ENCODE data around the gene STXBP3. TPM values are rescaled to one million over a fixed set of nuclear protein-coding genes. Genes with fewer than 3 reads are reported as not detected.

Gene STXBP3
- polyA plus RNA-seq, 1 donor from 2014 or later, result 29.6 TPM

GRCh38 chr1:108842525-108843181 lies 96.2 kb downstream of the STXBP3 start:
- Histone ChIP-seq H3K79me2 (replicated peaks; ENCODE audit: insufficient read depth, low read length) (no peaks in the 10 kb centered on the region), H3K4me2 (ENCODE audit: low read length) (no peak overlapping the region), H3K9me2 (ENCODE audit: insufficient read depth, low read length) (no peaks in the 10 kb centered on the region), H3K9ac (ENCODE audit: low read length) (no peak overlapping the region), H4K20me1 (ENCODE audit: insufficient read depth) (no peaks in the 10 kb centered on the region), H2AFZ (ENCODE audit: low read depth, low read length) (no peak overlapping the region), H3F3A (ENCODE audit: insufficient read depth, low read length, poor library complexity, severe bottlenecking) (no peaks in the 10 kb centered on the region), H3K4me3 (ENCODE audit: low read length) (no peak overlapping the region), H3K9me3 (ENCODE audit: low read length) (no peaks in the 10 kb centered on the region), H3K27ac (ENCODE audit: low read length) (no peak overlapping the region), H3K36me3 (ENCODE audit: insufficient read depth, low read length) (no peaks in the 10 kb centered on the region), H3K27me3 (ENCODE audit: insufficient read depth, low read depth, low read length) (no peaks in the 10 kb centered on the region)
- TF ChIP-seq TAF1 (IDR thresholded peaks at IDR 0.05; ENCODE audit: low read depth), result no peak
- no peak for TF ChIP-seq MXI1 (conservative IDR thresholded peaks at IDR 0.05; ENCODE audit: poor library complexity, severe bottlenecking)
- no peak for TF ChIP-seq SMC3 (conservative IDR thresholded peaks at IDR 0.05; ENCODE audit: poor library complexity)
- no peak for TF ChIP-seq EZH2 (IDR thresholded peaks at IDR 0.05; ENCODE audit: borderline replicate concordance, insufficient read depth, low read length, poor library complexity, severe bottlenecking)
- no peak for TF ChIP-seq RAD21 (conservative IDR thresholded peaks at IDR 0.05)

- Histone ChIP-seq H2AFZ (ENCODE audit: low read depth, low read length) (no peak overlapping the region), H3K9me2 (ENCODE audit: insufficient read depth, low read length) (no peaks in the 10 kb centered on the region), H3K36me3 (ENCODE audit: insufficient read depth, low read length) (no peaks in the 10 kb centered on the region), H4K20me1 (ENCODE audit: insufficient read depth) (no peaks in the 10 kb centered on the region), H3K9me3 (ENCODE audit: low read length) (no peaks in the 10 kb centered on the region), H3K4me3 (ENCODE audit: low read length) (no peak overlapping the region), H3K9ac (ENCODE audit: low read length) (no peak overlapping the region), H3K27me3 (ENCODE audit: insufficient read depth, low read depth, low read length) (no peaks in the 10 kb centered on the region), H3F3A (ENCODE audit: insufficient read depth, low read length, poor library complexity, severe bottlenecking) (no peaks in the 10 kb centered on the region), H3K27ac (ENCODE audit: low read length) (no peak overlapping the region), H3K79me2 (replicated peaks; ENCODE audit: insufficient read depth, low read length) (no peaks in the 10 kb centered on the region), H3K4me2 (ENCODE audit: low read length) (no peak overlapping the region)
- no peak for TF ChIP-seq EZH2 (IDR thresholded peaks at IDR 0.05; ENCODE audit: borderline replicate concordance, insufficient read depth, low read length, poor library complexity, severe bottlenecking)
- no peak for TF ChIP-seq POLR2AphosphoS5 (IDR thresholded peaks at IDR 0.05)
- TF ChIP-seq SMC3 (conservative IDR thresholded peaks at IDR 0.05; ENCODE audit: poor library complexity), result no peak
- TF ChIP-seq CTCF (IDR thresholded peaks at IDR 0.05; ENCODE audit: poor library complexity, severe bottlenecking), result no peak
- TF ChIP-seq, protein P1, sequence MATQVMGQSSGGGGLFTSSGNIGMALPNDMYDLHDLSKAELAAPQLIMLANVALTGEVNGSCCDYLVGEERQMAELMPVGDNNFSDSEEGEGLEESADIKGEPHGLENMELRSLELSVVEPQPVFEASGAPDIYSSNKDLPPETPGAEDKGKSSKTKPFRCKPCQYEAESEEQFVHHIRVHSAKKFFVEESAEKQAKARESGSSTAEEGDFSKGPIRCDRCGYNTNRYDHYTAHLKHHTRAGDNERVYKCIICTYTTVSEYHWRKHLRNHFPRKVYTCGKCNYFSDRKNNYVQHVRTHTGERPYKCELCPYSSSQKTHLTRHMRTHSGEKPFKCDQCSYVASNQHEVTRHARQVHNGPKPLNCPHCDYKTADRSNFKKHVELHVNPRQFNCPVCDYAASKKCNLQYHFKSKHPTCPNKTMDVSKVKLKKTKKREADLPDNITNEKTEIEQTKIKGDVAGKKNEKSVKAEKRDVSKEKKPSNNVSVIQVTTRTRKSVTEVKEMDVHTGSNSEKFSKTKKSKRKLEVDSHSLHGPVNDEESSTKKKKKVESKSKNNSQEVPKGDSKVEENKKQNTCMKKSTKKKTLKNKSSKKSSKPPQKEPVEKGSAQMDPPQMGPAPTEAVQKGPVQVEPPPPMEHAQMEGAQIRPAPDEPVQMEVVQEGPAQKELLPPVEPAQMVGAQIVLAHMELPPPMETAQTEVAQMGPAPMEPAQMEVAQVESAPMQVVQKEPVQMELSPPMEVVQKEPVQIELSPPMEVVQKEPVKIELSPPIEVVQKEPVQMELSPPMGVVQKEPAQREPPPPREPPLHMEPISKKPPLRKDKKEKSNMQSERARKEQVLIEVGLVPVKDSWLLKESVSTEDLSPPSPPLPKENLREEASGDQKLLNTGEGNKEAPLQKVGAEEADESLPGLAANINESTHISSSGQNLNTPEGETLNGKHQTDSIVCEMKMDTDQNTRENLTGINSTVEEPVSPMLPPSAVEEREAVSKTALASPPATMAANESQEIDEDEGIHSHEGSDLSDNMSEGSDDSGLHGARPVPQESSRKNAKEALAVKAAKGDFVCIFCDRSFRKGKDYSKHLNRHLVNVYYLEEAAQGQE (IDR thresholded peaks at IDR 0.05; ENCODE audit: borderline replicate concordance), result no peak
These were observed 97.1 kb downstream of the STXBP3 start for GRCh38 chr1:108843390-108844137.

Data from neural cell (in vitro differentiated cells).